Endodermal cell (in vitro differentiated cells): Measurements from ENCODE around the gene CD86. TPM values are rescaled to one million over a fixed set of nuclear protein-coding genes. Genes with fewer than 3 reads are reported as not detected.

Source experiments
- DNase-seq: peaks from one replicate; pipeline ENCODE4 v3.0.0-alpha.2; 2017
- H3K27ac ChIP-seq: 2 replicates; pipeline ENCODE4 v1.5.1; 2013; ENCODE audit warnings: mild to moderate bottlenecking, low read depth, low read length, moderate library complexity
- H3K27me3 ChIP-seq: 2 replicates; pipeline ENCODE4 v1.6.1; 2013; ENCODE audit warnings: mild to moderate bottlenecking, low read length, moderate library complexity; ENCODE audit not compliant: insufficient read depth, control insufficient read depth, poor library complexity, severe bottlenecking
- H3K36me3 ChIP-seq: 2 replicates; pipeline ENCODE4 v1.7.0; 2013; ENCODE audit warnings: mild to moderate bottlenecking, low read length, moderate library complexity; ENCODE audit not compliant: control insufficient read depth, insufficient read depth
- H3K4me1 ChIP-seq: one replicate; pipeline ENCODE4 v1.7.0; 2013; ENCODE audit warnings: low read length; ENCODE audit not compliant: control insufficient read depth, insufficient read depth
- H3K4me3 ChIP-seq: 2 replicates; pipeline ENCODE4 v1.5.1; 2013; ENCODE audit warnings: mild to moderate bottlenecking, low read length, moderate library complexity
- H3K9ac ChIP-seq: 2 replicates; pipeline ENCODE4 v1.6.1; 2013; ENCODE audit warnings: mild to moderate bottlenecking, low read length, moderate library complexity; ENCODE audit not compliant: poor library complexity, severe bottlenecking; ENCODE audit errors: extremely low read depth
- H3K9me3 ChIP-seq: 2 replicates; pipeline ENCODE4 v1.6.1; 2013; ENCODE audit warnings: mild to moderate bottlenecking, low read length, moderate library complexity; ENCODE audit not compliant: control insufficient read depth
- H3K27ac Mint-ChIP-seq: 2 replicates; pipeline ENCODE4 v1.8.0; 2020; ENCODE audit warnings: mixed read lengths
- H3K27me3 Mint-ChIP-seq: 2 replicates; pipeline ENCODE4 v1.8.0; 2021; ENCODE audit warnings: mild to moderate bottlenecking, mixed read lengths; ENCODE audit not compliant: insufficient read depth
- H3K36me3 Mint-ChIP-seq: 2 replicates; pipeline ENCODE4 v1.8.0; 2020; ENCODE audit warnings: low read depth, mixed read lengths
- H3K4me1 Mint-ChIP-seq: 2 replicates; pipeline ENCODE4 v1.8.0; 2020; ENCODE audit warnings: mixed read lengths
- H3K4me3 Mint-ChIP-seq: 2 replicates; pipeline ENCODE4 v1.8.0; 2020; ENCODE audit warnings: mild to moderate bottlenecking, moderate library complexity, mixed read lengths
- H3K9me3 Mint-ChIP-seq: 2 replicates; pipeline ENCODE4 v1.8.0; 2020; ENCODE audit warnings: mild to moderate bottlenecking, mixed read lengths
- WGBS, 2 experiments: methylation state at CpG; one replicate each; pipeline versions ENCODE4 v1.1.5 to v1.1.7; 2013; ENCODE audit warnings: missing lambda C conversion rate in 2 of 2, mixed read lengths in 1 of 2; ENCODE audit not compliant: insufficient coverage in 1 of 2, insufficient read length in 1 of 2; 5-methylcytosine and 5-hydroxymethylcytosine counted together
- total RNA-seq, 2 donors: library from RNA; stranded (reverse); fragmentation: NEBNext Ultra II Directional in 1 of 2; extraction: Animal tissue kit (Norgen Biotek cat#: 25700) in 1 of 2; gene quantifications; 2 replicates in 1 of 2; 3 replicates in 1 of 2; pipeline ENCODE4 v1.2.1, GENCODE V29; 2021
- TF ChIP-seq, protein P1 (sequence below): fragments of 200-600 bp; sonication (generic); conservative IDR thresholded peaks from 2 replicates; pipeline ENCODE4 v1.5.0; 2021; ENCODE audit warnings: antibody characterized with exemption, mild to moderate bottlenecking

Gene CD86
- total RNA-seq, 2 donors from 2014 or later, result not detected

DNA sequence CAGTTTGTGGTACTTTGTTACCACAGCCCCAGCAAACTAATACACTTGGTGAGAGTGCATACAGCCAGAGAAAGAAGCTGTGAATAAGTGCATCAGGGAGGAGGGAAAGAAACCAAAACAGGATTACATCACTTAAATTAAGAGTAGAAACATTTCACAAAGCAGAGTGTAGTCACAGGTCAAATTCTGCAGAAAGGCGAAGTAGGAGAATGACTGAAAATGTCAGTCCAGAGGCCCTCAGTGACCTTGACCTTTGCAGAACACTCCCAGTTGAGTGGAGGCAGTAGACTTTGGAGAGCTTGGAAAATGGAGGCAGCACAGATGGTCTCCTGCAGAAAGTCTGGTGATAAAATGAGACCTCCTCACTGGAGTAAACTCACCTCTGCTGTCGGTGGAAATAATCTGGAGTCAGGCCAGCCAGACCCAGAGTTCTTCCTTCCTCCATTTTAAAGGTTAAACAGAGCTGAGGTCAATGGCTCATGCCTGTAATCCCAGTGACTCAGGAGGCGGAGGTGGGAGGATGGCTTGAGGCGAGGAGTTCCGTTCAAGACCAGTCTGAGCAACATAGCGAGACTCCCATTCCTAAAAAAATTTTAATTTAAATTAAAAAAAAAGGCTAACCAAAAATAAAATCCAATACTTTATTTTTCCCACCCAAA lies 5.0 kb downstream of the CD86 start:
- Histone ChIP-seq H3K27ac (no peak overlapping the region), H3K9me3 (no peaks in the 10 kb centered on the region), H3K9ac (no peak overlapping the region), H3K4me1 (no peaks in the 10 kb centered on the region), H3K36me3 (no peaks in the 10 kb centered on the region), H3K27me3 (no peaks in the 10 kb centered on the region), H3K4me3 (no peak overlapping the region)
- WGBS, 2 experiments, result 95 to 100% methylated on average over 1 to 5 of the region's 6 CpGs
- Mint-ChIP-seq H3K4me1 (peaks cover 3% of the 10 kb centered on the region), H3K36me3 (no peaks in the 10 kb centered on the region), H3K27me3 (no peaks in the 10 kb centered on the region), H3K9me3 (no peaks in the 10 kb centered on the region), H3K4me3 (no peak overlapping the region), H3K27ac (no peak overlapping the region)
- TF ChIP-seq, protein P1, sequence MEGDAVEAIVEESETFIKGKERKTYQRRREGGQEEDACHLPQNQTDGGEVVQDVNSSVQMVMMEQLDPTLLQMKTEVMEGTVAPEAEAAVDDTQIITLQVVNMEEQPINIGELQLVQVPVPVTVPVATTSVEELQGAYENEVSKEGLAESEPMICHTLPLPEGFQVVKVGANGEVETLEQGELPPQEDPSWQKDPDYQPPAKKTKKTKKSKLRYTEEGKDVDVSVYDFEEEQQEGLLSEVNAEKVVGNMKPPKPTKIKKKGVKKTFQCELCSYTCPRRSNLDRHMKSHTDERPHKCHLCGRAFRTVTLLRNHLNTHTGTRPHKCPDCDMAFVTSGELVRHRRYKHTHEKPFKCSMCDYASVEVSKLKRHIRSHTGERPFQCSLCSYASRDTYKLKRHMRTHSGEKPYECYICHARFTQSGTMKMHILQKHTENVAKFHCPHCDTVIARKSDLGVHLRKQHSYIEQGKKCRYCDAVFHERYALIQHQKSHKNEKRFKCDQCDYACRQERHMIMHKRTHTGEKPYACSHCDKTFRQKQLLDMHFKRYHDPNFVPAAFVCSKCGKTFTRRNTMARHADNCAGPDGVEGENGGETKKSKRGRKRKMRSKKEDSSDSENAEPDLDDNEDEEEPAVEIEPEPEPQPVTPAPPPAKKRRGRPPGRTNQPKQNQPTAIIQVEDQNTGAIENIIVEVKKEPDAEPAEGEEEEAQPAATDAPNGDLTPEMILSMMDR, result no peak
- no peak for DNase-seq

DNA sequence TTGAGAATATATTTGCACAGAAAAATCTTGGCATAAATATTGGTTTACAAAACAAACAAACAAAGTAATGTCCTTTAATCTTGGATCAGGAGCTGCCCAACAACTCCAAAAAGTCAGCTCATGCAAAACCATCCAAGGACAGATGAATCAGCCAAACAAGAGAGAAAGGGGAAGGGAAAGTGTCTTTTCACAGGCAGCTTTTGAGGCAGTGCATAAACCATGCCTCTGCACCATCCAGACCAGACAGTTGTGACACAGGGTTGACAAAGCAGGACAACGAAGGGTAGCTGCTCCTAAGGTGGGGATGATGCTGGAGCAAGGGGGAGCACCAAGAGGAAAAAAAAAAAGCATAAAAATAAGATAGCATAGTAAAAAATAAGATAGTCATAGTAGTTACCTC lies 8.7 kb downstream of the CD86 start:
- H3K9ac ChIP-seq, result no peak overlapping the region
- WGBS, 2 experiments, result 89% methylated on average over 1 of the region's 1 CpG; no CpG with 5 or more reads in 1 of the 2 experiments
- Mint-ChIP-seq H3K36me3 (no peaks in the 10 kb centered on the region), H3K27ac (no peak overlapping the region), H3K27me3 (no peaks in the 10 kb centered on the region), H3K4me1 (peaks cover 9% of the 10 kb centered on the region), H3K9me3 (no peaks in the 10 kb centered on the region), H3K4me3 (no peak overlapping the region)
- no peak overlapping the region for H3K27ac ChIP-seq
- no peaks in the 10 kb centered on the region for H3K9me3 ChIP-seq
- no peaks in the 10 kb centered on the region for H3K27me3 ChIP-seq
- no peak overlapping the region for H3K4me3 ChIP-seq
- no peaks in the 10 kb centered on the region for H3K4me1 ChIP-seq
- TF ChIP-seq, protein P1, result no peak
- no peak for DNase-seq
- H3K36me3 ChIP-seq, result no peaks in the 10 kb centered on the region

DNA sequence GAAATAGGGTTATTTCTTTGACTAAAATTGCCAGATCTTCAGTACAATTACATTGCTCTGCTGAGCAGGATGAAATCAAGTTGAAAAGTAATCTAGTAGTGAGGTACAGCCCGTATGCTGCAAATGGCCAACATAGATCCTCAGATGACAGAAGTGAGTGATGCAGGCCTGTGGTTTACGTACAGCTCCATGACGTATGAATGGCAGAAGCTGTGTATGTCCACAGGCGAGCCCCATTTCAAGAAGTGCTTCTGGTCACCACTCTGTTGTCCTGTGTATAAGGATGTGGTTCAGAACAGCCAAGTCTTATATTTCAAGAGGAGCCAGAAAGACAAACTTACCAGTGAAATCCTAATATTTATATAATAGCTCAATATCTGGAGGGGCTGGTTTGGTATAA lies 9.2 kb downstream of the CD86 start:
- no peaks in the 10 kb centered on the region for H3K27me3 Mint-ChIP-seq
- H3K27ac Mint-ChIP-seq, result no peak overlapping the region
- Histone ChIP-seq H3K4me1 (no peaks in the 10 kb centered on the region), H3K9me3 (no peaks in the 10 kb centered on the region), H3K4me3 (no peak overlapping the region), H3K9ac (no peak overlapping the region), H3K27ac (no peak overlapping the region), H3K27me3 (no peaks in the 10 kb centered on the region), H3K36me3 (no peaks in the 10 kb centered on the region)
- TF ChIP-seq, protein P1, result no peak
- H3K4me1 Mint-ChIP-seq, result peaks cover 9% of the 10 kb centered on the region
- H3K36me3 Mint-ChIP-seq, result no peaks in the 10 kb centered on the region
- WGBS, 2 experiments, result 94 to 100% methylated on average over 3 to 4 of the region's 4 CpGs
- no peaks in the 10 kb centered on the region for H3K9me3 Mint-ChIP-seq
- H3K4me3 Mint-ChIP-seq, result no peak overlapping the region
- no peak for DNase-seq
